ENCODE results near the gene EGF.

DNA sequence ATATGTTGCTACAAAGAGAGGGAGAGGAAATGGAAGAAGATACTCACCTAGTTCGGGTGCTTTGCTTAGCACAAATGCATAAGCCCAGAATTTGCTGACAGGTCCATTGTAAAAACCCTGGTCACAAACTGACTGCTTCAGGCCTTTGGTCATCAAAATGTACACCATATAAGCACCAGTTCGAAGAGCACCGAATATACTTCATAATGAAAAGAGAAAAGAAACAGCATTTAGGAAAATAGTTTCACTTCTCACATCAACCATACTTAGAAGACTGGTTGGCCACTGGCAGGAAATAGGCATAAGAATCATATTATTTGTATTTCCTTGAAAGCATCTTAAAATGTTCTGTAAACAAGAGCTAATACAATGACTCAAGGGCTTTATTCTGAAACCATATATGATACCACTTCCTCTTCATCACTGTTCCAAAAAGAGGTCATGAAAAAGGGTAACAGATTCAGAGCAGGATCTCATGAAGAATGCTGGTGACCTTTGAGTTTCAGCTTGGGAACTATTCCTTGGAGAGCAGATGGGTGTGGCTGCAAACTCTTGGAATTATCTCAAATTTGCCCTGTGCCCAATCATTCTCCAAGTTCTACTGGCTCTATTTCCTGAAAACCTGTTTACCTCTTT is 147.0 kb downstream of the EGF start:
- TF ChIP-seq, protein P1, sequence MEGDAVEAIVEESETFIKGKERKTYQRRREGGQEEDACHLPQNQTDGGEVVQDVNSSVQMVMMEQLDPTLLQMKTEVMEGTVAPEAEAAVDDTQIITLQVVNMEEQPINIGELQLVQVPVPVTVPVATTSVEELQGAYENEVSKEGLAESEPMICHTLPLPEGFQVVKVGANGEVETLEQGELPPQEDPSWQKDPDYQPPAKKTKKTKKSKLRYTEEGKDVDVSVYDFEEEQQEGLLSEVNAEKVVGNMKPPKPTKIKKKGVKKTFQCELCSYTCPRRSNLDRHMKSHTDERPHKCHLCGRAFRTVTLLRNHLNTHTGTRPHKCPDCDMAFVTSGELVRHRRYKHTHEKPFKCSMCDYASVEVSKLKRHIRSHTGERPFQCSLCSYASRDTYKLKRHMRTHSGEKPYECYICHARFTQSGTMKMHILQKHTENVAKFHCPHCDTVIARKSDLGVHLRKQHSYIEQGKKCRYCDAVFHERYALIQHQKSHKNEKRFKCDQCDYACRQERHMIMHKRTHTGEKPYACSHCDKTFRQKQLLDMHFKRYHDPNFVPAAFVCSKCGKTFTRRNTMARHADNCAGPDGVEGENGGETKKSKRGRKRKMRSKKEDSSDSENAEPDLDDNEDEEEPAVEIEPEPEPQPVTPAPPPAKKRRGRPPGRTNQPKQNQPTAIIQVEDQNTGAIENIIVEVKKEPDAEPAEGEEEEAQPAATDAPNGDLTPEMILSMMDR (IDR thresholded peaks at IDR 0.05; ENCODE audit: low read depth, low read length) = no peak
- TF ChIP-seq, protein P2, sequence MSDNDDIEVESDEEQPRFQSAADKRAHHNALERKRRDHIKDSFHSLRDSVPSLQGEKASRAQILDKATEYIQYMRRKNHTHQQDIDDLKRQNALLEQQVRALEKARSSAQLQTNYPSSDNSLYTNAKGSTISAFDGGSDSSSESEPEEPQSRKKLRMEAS (IDR thresholded peaks at IDR 0.05; ENCODE audit: low read depth, low read length) = no peak
- TF ChIP-seq POLR2A (IDR thresholded peaks at IDR 0.05; ENCODE audit: extremely low read depth, insufficient read length) (no peak), MYC (IDR thresholded peaks at IDR 0.05; ENCODE audit: low read depth, low read length) (no peak)
